Peyer's patch (tissue), 4 donors: ENCODE results near the gene PPP1R16B. TPM values are rescaled to one million over a fixed set of nuclear protein-coding genes. Genes with fewer than 3 reads are reported as not detected.
A peak's percentile ranks its signal among the peaks of the same experiment; 100 is the strongest.
"Not testable (repeated sequence)": the region's sequence is repeated elsewhere in the genome, so short reads cannot be mapped to it uniquely, and the experiment has no call there.

Experiments used
- DNase-seq, 3 donors: peaks; one replicate each; pipeline ENCODE4 v3.0.0-alpha.2; 2017 to 2019
- H3K27ac ChIP-seq, 4 donors: fragments of 200-600 bp; sonication (generic); one replicate each; pipeline ENCODE4 v1.5.1; 2016 to 2019
- H3K27me3 ChIP-seq, 2 donors: fragments of 200-600 bp; sonication (generic); one replicate each; pipeline ENCODE4 v1.5.1; 2019
- H3K36me3 ChIP-seq, 3 donors: fragments of 200-600 bp; sonication (generic); one replicate each; pipeline ENCODE4 v1.5.1; 2016 to 2019
- H3K4me1 ChIP-seq, 4 donors: fragments of 200-600 bp; sonication (generic); one replicate each; pipeline ENCODE4 v1.5.1; 2016 to 2019
- H3K4me3 ChIP-seq, 4 donors: fragments of 200-600 bp; sonication (generic); 1 replicate in 3 of 4; 2 replicates in 1 of 4; pipeline ENCODE4 v1.5.1; 2016 to 2019; ENCODE audit warnings: mild to moderate bottlenecking in 1 of 4
- H3K9me3 ChIP-seq, 4 donors: fragments of 200-600 bp; sonication (generic); one replicate each; pipeline ENCODE4 v1.5.1; 2016 to 2019; ENCODE audit warnings: mild to moderate bottlenecking in 1 of 4
- POLR2A ChIP-seq, 2 donors: fragments of 450-650 bp; IDR thresholded peaks; one replicate each; pipeline ENCODE4 v1.5.1; 2017; ENCODE audit warnings: antibody characterized with exemption in 2 of 2, mild to moderate bottlenecking in 2 of 2, moderate library complexity in 2 of 2
- total RNA-seq, 4 donors: library from RNA; depleted of rRNA; stranded (reverse); fragments of >200 nt; gene quantifications; one replicate each; pipeline ENCODE4 v1.1.0, GENCODE V29; 2016
- TF ChIP-seq, protein P1 (sequence below), 6 experiments: fragments of 450-650 bp in 4 of 6; fragments of 200-600 bp in 2 of 6; sonication (generic) in 1 of 6; IDR thresholded peaks; one replicate each; pipeline ENCODE4 v1.5.1; 2017 to 2019; ENCODE audit warnings: antibody characterized with exemption in 6 of 6, mild to moderate bottlenecking in 3 of 6, moderate library complexity in 1 of 6

Gene PPP1R16B
- total RNA-seq, 4 donors from 2014 or later: 3.2 to 41.3 (median 7.2) TPM

DNA sequence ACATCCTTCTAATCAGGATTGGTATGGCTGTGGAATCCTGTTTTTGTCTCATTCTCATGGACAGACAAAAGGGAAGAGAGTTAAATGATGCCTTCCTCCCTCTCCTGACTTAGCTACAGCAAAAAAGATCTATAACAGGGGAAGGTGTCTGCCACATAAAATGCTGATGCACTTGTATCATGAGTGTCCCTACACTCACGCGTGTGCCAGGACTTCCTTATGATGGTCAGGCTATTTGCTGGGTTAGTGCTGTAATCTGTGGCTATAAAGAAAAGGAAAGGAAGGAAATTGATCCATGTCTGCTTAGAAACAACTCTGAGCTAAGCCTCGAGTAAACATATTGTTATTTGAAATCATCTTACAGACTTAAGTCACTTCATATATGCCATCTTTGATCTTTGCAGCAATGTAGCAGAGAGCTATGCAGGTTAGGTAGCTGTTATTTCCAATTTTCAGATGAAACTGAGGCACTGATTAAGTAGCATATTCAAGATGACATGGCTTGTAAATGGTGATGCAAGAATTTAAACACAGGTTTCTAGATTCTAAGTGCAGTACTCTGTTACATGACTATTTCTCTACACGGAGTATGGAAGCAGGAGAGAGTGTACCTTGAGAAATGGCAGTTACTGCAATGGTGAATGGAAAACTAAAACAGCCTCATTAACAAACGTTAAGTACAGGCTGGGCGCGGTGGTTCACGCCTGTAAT lies 148.3 kb downstream of the PPP1R16B start:
- H3K27ac ChIP-seq: no peak overlapping the region

DNA sequence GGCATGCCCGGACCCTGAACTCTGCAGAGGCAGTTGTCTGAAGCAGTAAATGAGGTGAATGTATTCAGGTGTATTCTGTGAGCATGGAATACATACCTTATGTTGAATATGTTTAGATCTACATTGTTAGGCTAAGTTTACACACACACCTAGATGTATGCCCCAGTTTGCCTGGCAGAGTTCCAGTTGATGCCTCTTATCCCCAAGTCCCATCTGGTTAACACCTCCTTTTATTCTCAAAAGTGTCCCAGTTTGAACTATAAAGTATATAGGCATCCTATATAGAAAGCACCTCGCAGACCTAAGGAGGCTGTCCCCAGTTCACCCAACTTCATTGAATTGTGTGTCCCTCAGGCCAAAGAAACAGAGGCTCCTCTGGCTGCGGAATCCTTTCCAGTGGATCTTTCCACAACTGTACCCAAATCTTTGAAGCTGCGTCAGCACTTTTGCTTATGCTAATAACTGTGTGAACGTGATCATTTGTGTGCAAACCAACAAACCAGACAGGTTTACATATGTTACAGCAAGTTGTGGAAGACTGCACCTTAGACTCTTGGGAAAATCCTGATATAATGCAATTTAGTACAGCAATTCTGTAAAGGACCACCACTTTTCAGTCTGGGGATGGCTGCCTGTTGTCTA lies 151.9 kb downstream of the PPP1R16B start:
- Histone ChIP-seq H3K4me3 (no peak overlapping the region), H3K9me3 (no peaks in the 10 kb centered on the region), H3K27ac (no peak overlapping the region), H3K36me3 (no peaks in the 10 kb centered on the region), H3K4me1 (peaks cover 0 to 5% (median 0%) of the 10 kb centered on the region in 4 donors), H3K27me3 (no peaks in the 10 kb centered on the region)
- no peak for DNase-seq
- TF ChIP-seq, protein P1, sequence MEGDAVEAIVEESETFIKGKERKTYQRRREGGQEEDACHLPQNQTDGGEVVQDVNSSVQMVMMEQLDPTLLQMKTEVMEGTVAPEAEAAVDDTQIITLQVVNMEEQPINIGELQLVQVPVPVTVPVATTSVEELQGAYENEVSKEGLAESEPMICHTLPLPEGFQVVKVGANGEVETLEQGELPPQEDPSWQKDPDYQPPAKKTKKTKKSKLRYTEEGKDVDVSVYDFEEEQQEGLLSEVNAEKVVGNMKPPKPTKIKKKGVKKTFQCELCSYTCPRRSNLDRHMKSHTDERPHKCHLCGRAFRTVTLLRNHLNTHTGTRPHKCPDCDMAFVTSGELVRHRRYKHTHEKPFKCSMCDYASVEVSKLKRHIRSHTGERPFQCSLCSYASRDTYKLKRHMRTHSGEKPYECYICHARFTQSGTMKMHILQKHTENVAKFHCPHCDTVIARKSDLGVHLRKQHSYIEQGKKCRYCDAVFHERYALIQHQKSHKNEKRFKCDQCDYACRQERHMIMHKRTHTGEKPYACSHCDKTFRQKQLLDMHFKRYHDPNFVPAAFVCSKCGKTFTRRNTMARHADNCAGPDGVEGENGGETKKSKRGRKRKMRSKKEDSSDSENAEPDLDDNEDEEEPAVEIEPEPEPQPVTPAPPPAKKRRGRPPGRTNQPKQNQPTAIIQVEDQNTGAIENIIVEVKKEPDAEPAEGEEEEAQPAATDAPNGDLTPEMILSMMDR (IDR thresholded peaks at IDR 0.05): no peak
- TF ChIP-seq POLR2A (IDR thresholded peaks at IDR 0.05): no peak

More for the DNA sequence above, 148.3 kb downstream of the PPP1R16B start:
- Histone ChIP-seq H3K9me3 (no peaks in the 10 kb centered on the region), H3K4me3 (no peak overlapping the region), H3K36me3 (no peaks in the 10 kb centered on the region), H3K4me1 (no peaks in the 10 kb centered on the region), H3K27me3 (no peaks in the 10 kb centered on the region)
- DNase-seq: no peak
- TF ChIP-seq, protein P1 (IDR thresholded peaks at IDR 0.05): no peak
- no peak for TF ChIP-seq POLR2A (IDR thresholded peaks at IDR 0.05)

DNA sequence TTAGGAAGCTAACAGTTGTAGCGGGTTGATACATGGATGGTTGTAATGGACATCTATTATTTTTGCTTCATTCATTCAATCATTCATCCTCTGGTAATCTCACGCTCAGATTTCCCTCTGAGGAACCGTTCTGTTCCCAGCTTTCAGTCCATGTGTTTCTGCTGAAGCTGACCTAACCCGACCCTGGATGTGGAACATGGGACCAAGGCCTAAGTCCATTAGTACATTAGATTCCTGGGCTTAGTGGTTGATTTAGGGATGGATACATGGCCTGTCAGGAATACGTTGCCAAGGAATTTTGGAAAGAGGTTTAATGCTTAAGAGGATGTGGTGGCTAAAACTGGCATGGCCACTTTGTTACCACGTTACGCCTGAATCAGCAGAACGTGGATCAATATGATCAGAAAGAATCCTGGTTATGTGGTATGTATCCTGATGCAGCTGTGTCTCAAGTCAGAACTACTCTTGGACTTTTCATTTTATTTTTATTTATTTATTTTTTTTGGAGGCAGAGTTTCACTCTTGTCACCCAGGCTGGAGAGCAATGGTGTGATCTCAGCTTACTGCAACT lies 152.5 kb downstream of the PPP1R16B start:
- TF ChIP-seq, protein P1 (IDR thresholded peaks at IDR 0.05): no peak
- Histone ChIP-seq H3K36me3 (no peaks in the 10 kb centered on the region), H3K9me3 (no peaks in the 10 kb centered on the region), H3K27me3 (no peaks in the 10 kb centered on the region), H3K4me1 (peaks cover 0 to 5% (median 2%) of the 10 kb centered on the region in 4 donors), H3K4me3 (no peak overlapping the region), H3K27ac (no peak overlapping the region)
- no peak for DNase-seq

DNA sequence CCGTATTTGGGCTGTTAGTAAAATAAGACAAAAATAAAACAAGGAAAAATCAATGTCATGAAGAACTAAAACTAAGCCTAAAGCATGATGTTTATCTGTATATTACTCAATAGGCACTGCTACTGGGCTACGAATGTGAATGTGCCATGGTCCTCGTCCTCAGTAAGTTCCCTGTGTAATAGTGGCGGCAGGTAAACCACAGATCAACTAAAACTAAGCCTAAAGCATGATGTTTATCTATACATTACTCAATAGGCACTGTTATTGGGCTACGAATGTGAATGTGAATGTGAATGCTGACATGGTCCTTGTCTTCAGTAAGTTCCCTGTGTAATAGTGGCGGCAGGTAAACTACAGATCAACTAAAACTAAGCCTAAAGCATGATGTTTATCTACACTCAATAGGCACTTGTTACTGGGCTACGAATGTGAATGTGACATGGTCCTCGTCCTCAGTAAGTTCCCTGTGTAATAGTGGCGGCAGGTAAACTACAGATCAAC lies 154.7 kb downstream of the PPP1R16B start:
- H3K36me3 ChIP-seq, H3K27ac ChIP-seq, H3K4me3 ChIP-seq, DNase-seq, H3K9me3 ChIP-seq, H3K27me3 ChIP-seq, H3K4me1 ChIP-seq: not testable (repeated sequence)

DNA sequence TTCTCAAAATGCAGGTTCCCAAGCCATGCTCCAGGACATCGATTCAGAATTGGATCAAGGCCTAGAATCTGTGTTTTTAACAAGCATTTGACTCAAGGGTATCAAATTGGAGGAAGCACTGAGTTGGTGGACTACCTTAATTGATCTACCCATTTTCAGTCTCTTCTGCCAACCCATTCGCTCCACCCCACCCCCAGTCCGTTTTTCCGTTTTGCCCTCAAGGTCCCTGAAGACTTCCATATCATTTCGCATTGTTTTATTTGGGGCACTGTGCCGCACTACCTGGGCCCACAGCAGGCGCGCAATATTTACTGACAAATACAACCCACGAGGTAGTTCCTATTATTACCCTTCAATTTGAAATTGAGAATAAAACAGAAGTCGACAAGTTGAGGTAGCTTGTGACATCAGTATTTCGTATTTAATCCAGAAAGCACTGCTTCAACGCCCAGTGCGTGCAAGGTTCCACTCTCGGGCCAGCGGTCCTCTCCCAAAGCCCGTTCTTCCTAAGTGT lies 156.1 kb downstream of the PPP1R16B start:
- no peak for DNase-seq

More for the DNA sequence above, 156.1 kb downstream of the PPP1R16B start:
- H3K36me3 ChIP-seq: no peaks in the 10 kb centered on the region
- no peak for TF ChIP-seq POLR2A (IDR thresholded peaks at IDR 0.05)
- TF ChIP-seq, protein P1 (IDR thresholded peaks at IDR 0.05): peak in 1 of 6 experiments; percentile 7
- peaks cover 0 to 10% (median 3%) of the 10 kb centered on the region in 4 donors for H3K4me1 ChIP-seq
- H3K9me3 ChIP-seq: no peaks in the 10 kb centered on the region
- peak overlapping the region; percentile 88 to 95 (median 94) for H3K27ac ChIP-seq
- peak overlapping the region; percentile 83 to 99 (median 96) for H3K4me3 ChIP-seq
- no peaks in the 10 kb centered on the region for H3K27me3 ChIP-seq
